ENCODE data around the gene ZNF230. TPM values are rescaled to one million over a fixed set of nuclear protein-coding genes. Genes with fewer than 3 reads are reported as not detected.
A peak's percentile ranks its signal among the peaks of the same experiment; 100 is the strongest.

Gene ZNF230
- total and polyA plus RNA-seq, 8 donors, result 0.79 to 2.9 (median 2.0) TPM

DNA sequence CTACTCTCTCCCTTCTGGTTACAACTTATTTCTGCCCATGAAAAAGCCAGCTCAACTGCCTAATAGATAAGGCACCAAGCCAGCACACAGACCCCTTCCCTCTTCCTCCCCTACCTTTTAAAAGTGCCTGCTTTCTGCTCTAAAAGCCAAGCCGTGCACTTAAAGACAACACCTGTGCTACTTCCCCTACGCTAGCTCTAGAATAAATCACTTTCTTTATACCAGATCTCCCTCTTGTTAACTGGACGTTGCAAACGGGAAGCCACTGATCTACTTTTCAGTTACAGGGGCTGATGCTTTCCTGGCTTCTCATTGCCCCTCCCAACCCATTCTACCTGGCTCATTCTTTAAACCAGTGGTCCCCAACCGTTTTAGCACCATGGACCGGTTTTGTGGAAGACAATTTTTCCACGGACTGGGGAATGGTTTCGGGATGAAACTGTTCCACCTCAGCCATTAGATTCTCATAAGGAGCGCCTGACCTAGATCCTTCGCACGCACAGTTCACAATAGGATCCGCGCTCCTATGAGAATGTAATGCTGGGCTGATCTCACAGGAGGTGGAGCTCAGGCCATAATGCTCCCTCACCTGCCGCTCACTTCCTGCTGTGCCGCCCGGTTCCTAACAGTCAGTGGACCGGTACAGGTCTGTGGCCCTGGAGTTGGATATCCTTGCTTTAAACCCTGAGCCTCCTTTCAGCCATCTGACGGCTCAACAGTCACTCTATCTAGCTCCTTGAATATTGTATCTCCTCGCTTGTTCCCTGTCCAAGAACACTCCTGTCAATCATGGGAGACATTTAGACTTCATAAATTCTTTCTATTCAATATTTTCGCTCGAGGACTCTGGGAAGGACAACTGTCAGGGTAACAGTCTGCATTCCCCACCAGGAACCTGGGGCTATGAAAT is 48.2 kb downstream of the ZNF230 start:
- no peak for TF ChIP-seq CTCF (IDR thresholded peaks at IDR 0.05)
- FAIRE-seq, result no peak
- peak; percentile 42 to 71 (median 53) for ATAC-seq
- H3K9me3 ChIP-seq, result no peaks in the 10 kb centered on the region
- intact Hi-C loops (cut with DNase I), result no loop called here
- peak overlapping the region; percentile 3 to 71 (median 42) for H3K4me3 ChIP-seq
- H3K27me3 ChIP-seq, result no peaks in the 10 kb centered on the region
- WGBS, 2 donors, result 5 to 7% methylated on average over 21 of the region's 21 CpGs
- peak overlapping the region; percentile 23 to 77 (median 42) for H3K27ac ChIP-seq
- H3K4me1 ChIP-seq, result peaks cover 0 to 7% (median 4%) of the 10 kb centered on the region in 3 donors
- no peaks in the 10 kb centered on the region for H3K36me3 ChIP-seq
- DNase-seq, result peak in 3 of 6 donors; percentile 36 to 51 (median 37)

DNA sequence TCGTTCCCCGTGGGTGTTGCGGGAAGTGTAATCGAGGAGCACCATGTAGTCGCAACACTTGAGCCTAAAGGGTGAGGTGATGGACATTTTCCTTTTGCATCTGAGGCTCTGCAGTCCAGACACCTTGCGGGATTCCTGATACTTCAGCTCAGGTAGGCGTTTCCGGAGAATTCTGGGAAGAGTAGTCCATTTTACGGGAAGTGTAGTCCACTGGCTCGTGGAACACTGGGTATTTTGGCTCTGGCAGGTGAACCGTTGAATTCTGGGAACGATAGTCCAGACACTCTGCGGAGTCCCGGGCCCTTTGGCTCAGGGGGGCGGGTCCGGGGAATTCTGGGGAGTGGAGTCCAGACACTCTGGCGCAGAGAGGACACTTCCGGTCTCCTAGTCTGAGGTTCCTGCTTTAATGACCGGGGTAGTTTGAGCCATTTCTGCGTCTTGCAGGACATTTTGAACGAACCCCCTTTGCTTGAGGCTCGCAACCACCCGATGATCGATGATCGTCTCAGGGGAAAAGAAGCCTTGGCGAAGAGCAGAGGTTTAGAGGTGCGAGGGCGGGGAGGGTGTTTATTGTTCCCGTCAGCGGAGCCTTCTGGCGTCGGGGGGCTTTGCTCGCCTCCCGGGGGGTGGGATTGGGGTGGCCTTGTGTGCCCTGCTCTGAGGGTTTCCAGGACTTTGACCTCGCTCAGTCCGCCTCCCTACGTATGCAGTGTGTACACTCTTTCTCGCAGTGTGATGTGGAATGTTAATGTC is 49.1 kb downstream of the ZNF230 start, which contains the start of gene ZNF223:
Gene ZNF223 (plus strand): TSS at position 387 of the 753 bp plus-strand sequence. CDS start 3,141 bp downstream, outside the sequence.
- TF ChIP-seq CTCF (IDR thresholded peaks at IDR 0.05), result no peak
- 1% methylated on average over 37 to 38 of the region's 38 CpGs for WGBS, 2 donors
- H3K27me3 ChIP-seq, result no peaks in the 10 kb centered on the region
- H3K27ac ChIP-seq, result peak within 1 kb of the TSS; percentile 23 to 77 (median 42)
- H3K36me3 ChIP-seq, result no peaks in the 10 kb centered on the region
- DNase-seq, result peak; percentile 90 to 98 (median 96)
- intact Hi-C loops (cut with DNase I), result no loop called here
- H3K9me3 ChIP-seq, result no peaks in the 10 kb centered on the region
- peak; percentile 99 to 100 (median 100) for ATAC-seq
- peak within 1 kb of the TSS; percentile 45 to 71 (median 55) for H3K4me3 ChIP-seq
- peaks cover 0 to 7% (median 4%) of the 10 kb centered on the region in 3 donors for H3K4me1 ChIP-seq
- FAIRE-seq, result peak; percentile 94

- Histone ChIP-seq H3K27me3 (no peaks in the 10 kb centered on the region), H3K9me3 (no peaks in the 10 kb centered on the region), H3K36me3 (peaks cover 0 to 12% (median 0%) of the 10 kb centered on the region in 3 donors), H3K4me1 (peaks cover 0 to 7% (median 4%) of the 10 kb centered on the region in 3 donors), H3K27ac (no peak overlapping the region), H3K4me3 (no peak overlapping the region)
- DNase-seq (no peak), FAIRE-seq (no peak), ATAC-seq (no peak)
- TF ChIP-seq CTCF (IDR thresholded peaks at IDR 0.05), result no peak
- intact Hi-C loops (cut with DNase I), result no loop called here
- whole genome bisulfite sequencing, 2 donors, result 92 to 96% methylated on average over 5 of the region's 5 CpGs
Measured at GRCh38 chr19:44055870-44056269, 53.1 kb downstream of the ZNF230 start.

DNA sequence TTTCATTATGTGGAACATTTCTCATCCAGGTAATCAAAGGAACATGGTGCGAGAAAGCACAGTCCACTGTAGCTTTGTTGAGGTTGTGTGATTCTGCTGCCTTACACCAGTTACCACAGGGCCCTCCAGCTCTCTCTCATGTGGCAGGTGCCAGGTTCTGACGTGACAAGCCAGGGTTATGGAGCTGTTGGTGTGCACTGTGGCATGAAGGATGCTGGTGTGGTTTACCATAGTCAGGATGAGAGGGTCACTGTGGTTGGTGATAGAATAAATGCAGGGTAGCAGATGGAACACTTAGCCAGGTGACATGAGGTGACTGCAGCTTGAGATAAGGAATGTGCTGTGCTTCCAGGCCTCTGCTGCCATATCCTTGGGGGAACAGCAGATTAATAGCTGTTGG is 56.5 kb downstream of the ZNF230 start:
- 95% methylated on average over 2 of the region's 2 CpGs for WGBS, 2 donors

More for the DNA sequence above, 56.5 kb downstream of the ZNF230 start:
- no peaks in the 10 kb centered on the region for H3K27me3 ChIP-seq
- DNase-seq (no peak), ATAC-seq (no peak), FAIRE-seq (no peak)
- H3K27ac ChIP-seq, result no peak overlapping the region
- intact Hi-C loops (cut with DNase I), result no loop called here
- TF ChIP-seq CTCF (IDR thresholded peaks at IDR 0.05), result no peak
- H3K4me3 ChIP-seq, result no peak overlapping the region
- H3K4me1 ChIP-seq, result no peaks in the 10 kb centered on the region
- no peaks in the 10 kb centered on the region for H3K9me3 ChIP-seq
- peaks cover 0 to 32% (median 4%) of the 10 kb centered on the region in 3 donors for H3K36me3 ChIP-seq
